NB4 (cell line): ENCODE results near the gene MCM3.
A peak's percentile ranks its signal among the peaks of the same experiment; 100 is the strongest.

ENCODE experiments used
- DNase-seq: peaks from one replicate; pipeline ENCODE4 v3.0.0; 2010; ENCODE audit warnings: low read depth
- H3K4me3 ChIP-seq: one replicate; pipeline ENCODE4 v1.5.1; 2011; ENCODE audit warnings: mild to moderate bottlenecking, low read depth, low read length, moderate library complexity
- CTCF ChIP-seq: IDR thresholded peaks from one replicate; pipeline ENCODE4 v1.5.1; 2012; ENCODE audit warnings: low read depth, low read length
- MAX ChIP-seq: IDR thresholded peaks from 2 replicates; pipeline ENCODE4 v1.6.1; 2011; ENCODE audit warnings: low read depth, low read length
- MYC ChIP-seq: IDR thresholded peaks from 2 replicates; pipeline ENCODE4 v1.6.1; 2011; ENCODE audit warnings: low read depth, low read length
- POLR2A ChIP-seq: IDR thresholded peaks from 2 replicates; pipeline ENCODE4 v1.6.1; 2011; ENCODE audit warnings: mild to moderate bottlenecking; ENCODE audit not compliant: insufficient read length; ENCODE audit errors: extremely low read depth

Gene MCM3

GRCh38 chr6:52317841-52318581 lies 33.5 kb upstream of the MCM3 start:
- no peak overlapping the region for H3K4me3 ChIP-seq
- DNase-seq, result peak; percentile 76
- no peak for TF ChIP-seq MAX
- no peak for TF ChIP-seq POLR2A
- TF ChIP-seq MYC, result no peak
- TF ChIP-seq CTCF, result no peak

- TF ChIP-seq POLR2A (no peak), MYC (no peak), CTCF (no peak), MAX (no peak)
- H3K4me3 ChIP-seq, result no peak overlapping the region
- DNase-seq, result no peak
These were observed 32.7 kb upstream of the MCM3 start for GRCh38 chr6:52317211-52317610.

- no peak overlapping the region for H3K4me3 ChIP-seq
- DNase-seq, result no peak
- no peak for TF ChIP-seq MAX
- no peak for TF ChIP-seq MYC
- no peak for TF ChIP-seq CTCF
- TF ChIP-seq POLR2A, result no peak
These were observed 30.2 kb upstream of the MCM3 start for GRCh38 chr6:52314752-52315151.

- TF ChIP-seq MYC, result no peak
- no peak for TF ChIP-seq CTCF
- TF ChIP-seq MAX, result no peak
- TF ChIP-seq POLR2A, result no peak
- H3K4me3 ChIP-seq, result no peak overlapping the region
- DNase-seq, result no peak
These were observed 27.9 kb upstream of the MCM3 start for GRCh38 chr6:52312461-52312860.

- peak; percentile 76 for DNase-seq
- no peak overlapping the region for H3K4me3 ChIP-seq
- TF ChIP-seq MAX, result no peak
- TF ChIP-seq MYC, result no peak
- no peak for TF ChIP-seq POLR2A
- TF ChIP-seq CTCF, result no peak
These were observed 26.4 kb upstream of the MCM3 start for GRCh38 chr6:52310932-52311331.
